IMR-90 (cell line): Measurements from ENCODE around the gene PTPRN2. TPM values are rescaled to one million over a fixed set of nuclear protein-coding genes. Genes with fewer than 3 reads are reported as not detected.

ENCODE experiments used
- ATAC-seq: fragments of 200-7000 bp; cut with Tn5 transposase; 2 replicates; pipeline ENCODE4 v1.9.1; 2020; ENCODE audit warnings: low read depth, mild to moderate bottlenecking, moderate library complexity
- BruUV-seq: library from RNA; stranded (reverse); fragments of 400-500 nt; replicated peaks from 2 replicates; lab custom pipeline; 2021; lab: Mats Ljungman, UMichigan
- CTCF ChIA-PET: fragments of 300-600 bp; formaldehyde crosslinking; extraction: SDS; loops from one replicate; lab custom pipeline; 2021; ENCODE audit warnings: antibody characterized with exemption; lab: Yijun Ruan, JAX
- POLR2A ChIA-PET: fragments of 300-600 bp; sonication (Branson Sonifier 250); formaldehyde crosslinking; loops from one replicate; lab custom pipeline; 2022; ENCODE audit warnings: antibody characterized with exemption; ENCODE audit not compliant: unreplicated experiment; lab: Charles Lee
- DNase-seq: peaks from one replicate; pipeline ENCODE4 v3.0.0; 2013
- H2AFZ ChIP-seq: replicated peaks from 2 replicates; pipeline ENCODE3; 2013; ENCODE audit warnings: low read length, mild to moderate bottlenecking; ENCODE audit not compliant: poor library complexity
- H2AK5ac ChIP-seq: 2 replicates; pipeline ENCODE4 v1.6.1; 2013; ENCODE audit warnings: low read depth, low read length, inconsistent platforms
- H2AK9ac ChIP-seq: replicated peaks from 2 replicates; pipeline ENCODE3; 2013; ENCODE audit warnings: mild to moderate bottlenecking, low read depth, low read length, moderate library complexity; ENCODE audit not compliant: poor library complexity
- H2BK120ac ChIP-seq: 2 replicates; pipeline ENCODE4 v1.6.1; 2013; ENCODE audit warnings: low read depth, low read length, inconsistent platforms
- H2BK15ac ChIP-seq: 3 replicates; pipeline ENCODE4 v1.6.1; 2013; ENCODE audit warnings: low read depth, low read length, inconsistent platforms
- H2BK20ac ChIP-seq: 2 replicates; pipeline ENCODE4 v1.6.1; 2013; ENCODE audit warnings: low read depth, mild to moderate bottlenecking, inconsistent platforms, low read length, moderate library complexity
- H2BK5ac ChIP-seq: 2 replicates; pipeline ENCODE4 v1.6.1; 2013; ENCODE audit warnings: mild to moderate bottlenecking, low read depth, low read length, inconsistent platforms; ENCODE audit not compliant: poor library complexity, severe bottlenecking
- H3K14ac ChIP-seq: replicated peaks from 2 replicates; pipeline ENCODE4 v1.6.1; 2013; ENCODE audit warnings: low read depth, low read length, inconsistent platforms
- H3K18ac ChIP-seq: 2 replicates; pipeline ENCODE4 v1.6.1; 2013; ENCODE audit warnings: low read depth, low read length, control low read depth
- H3K23ac ChIP-seq: 2 replicates; pipeline ENCODE4 v1.6.1; 2013; ENCODE audit warnings: low read depth, low read length, inconsistent platforms
- H3K27ac ChIP-seq: 2 replicates; pipeline ENCODE4 v1.5.1; 2013; ENCODE audit warnings: mild to moderate bottlenecking, control low read depth, low read length; ENCODE audit not compliant: insufficient read depth
- H3K27me3 ChIP-seq: 2 replicates; pipeline ENCODE4 v1.6.1; 2013; ENCODE audit warnings: low read length; ENCODE audit not compliant: control insufficient read depth, insufficient read depth
- H3K36me3 ChIP-seq: 2 replicates; pipeline ENCODE4 v1.6.1; 2013; ENCODE audit warnings: low read length, mixed read lengths; ENCODE audit not compliant: control insufficient read depth, insufficient read depth
- H3K4ac ChIP-seq: 2 replicates; pipeline ENCODE4 v1.6.1; 2013; ENCODE audit warnings: low read depth, low read length, inconsistent platforms
- H3K4me1 ChIP-seq: 2 replicates; pipeline ENCODE4 v1.6.1; 2013; ENCODE audit warnings: low read length, mixed read lengths; ENCODE audit not compliant: control insufficient read depth, insufficient read depth
- H3K4me2 ChIP-seq: 2 replicates; pipeline ENCODE4 v1.6.1; 2013; ENCODE audit warnings: low read depth, mild to moderate bottlenecking, control low read depth, low read length, moderate library complexity
- H3K4me3 ChIP-seq: 2 replicates; pipeline ENCODE4 v1.5.1; 2013; ENCODE audit warnings: low read depth, mild to moderate bottlenecking, control low read depth, low read length, moderate library complexity; ENCODE audit not compliant: insufficient read depth
- H3K56ac ChIP-seq: 2 replicates; pipeline ENCODE4 v1.6.1; 2013; ENCODE audit warnings: low read length, inconsistent platforms; ENCODE audit not compliant: insufficient read depth; ENCODE audit errors: extremely low read depth
- H3K79me1 ChIP-seq, 2 experiments: 2 replicates each; pipeline ENCODE4 v1.6.1; 2013; ENCODE audit warnings: low read length in 2 of 2, inconsistent platforms in 1 of 2, low read depth in 1 of 2
- H3K9ac ChIP-seq: 2 replicates; pipeline ENCODE4 v1.6.1; 2013; ENCODE audit warnings: low read depth, low read length, control low read depth
- H3K9me1 ChIP-seq: 2 replicates; pipeline ENCODE4 v1.6.1; 2013; ENCODE audit warnings: low read length, inconsistent platforms; ENCODE audit not compliant: insufficient read depth
- H3K9me3 ChIP-seq: 2 replicates; pipeline ENCODE4 v1.6.1; 2013; ENCODE audit warnings: low read length; ENCODE audit not compliant: control insufficient read depth, insufficient read depth
- H4K20me1 ChIP-seq: 2 replicates; pipeline ENCODE4 v1.6.1; 2013; ENCODE audit warnings: low read length, inconsistent platforms; ENCODE audit not compliant: insufficient read depth
- H4K5ac ChIP-seq: 2 replicates; pipeline ENCODE4 v1.6.1; 2013; ENCODE audit warnings: mild to moderate bottlenecking, low read depth, low read length, control low read depth
- H4K8ac ChIP-seq, 2 experiments: 2 replicates each; pipeline ENCODE4 v1.6.1; 2013; ENCODE audit warnings: low read depth in 2 of 2, low read length in 2 of 2, control low read depth in 1 of 2, inconsistent platforms in 1 of 2
- H4K91ac ChIP-seq: 2 replicates; pipeline ENCODE4 v1.6.1; 2013; ENCODE audit warnings: low read depth, low read length, inconsistent platforms; ENCODE audit not compliant: insufficient read depth
- CEBPB ChIP-seq: IDR thresholded peaks from 2 replicates; pipeline ENCODE4 v1.6.1; 2012; ENCODE audit warnings: low read depth, low read length, improper control_type of control experiment
- CHD1 ChIP-seq: IDR thresholded peaks from 2 replicates; pipeline ENCODE4 v1.6.1; 2012; ENCODE audit warnings: low read depth, low read length, improper control_type of control experiment
- CTCF ChIP-seq: conservative IDR thresholded peaks from 2 replicates; pipeline ENCODE4 v1.5.1; 2012; ENCODE audit warnings: mild to moderate bottlenecking, low read depth, low read length, improper control_type of control experiment
- MAFK ChIP-seq: IDR thresholded peaks from 2 replicates; pipeline ENCODE4 v1.6.1; 2012; ENCODE audit warnings: low read depth, low read length, improper control_type of control experiment
- MAZ ChIP-seq: IDR thresholded peaks from 2 replicates; pipeline ENCODE4 v1.6.1; 2012; ENCODE audit warnings: low read depth, mild to moderate bottlenecking, low read length, improper control_type of control experiment, moderate library complexity, borderline replicate concordance
- NFE2L2 ChIP-seq: fragments of 150-350 bp; IDR thresholded peaks from 2 replicates; pipeline ENCODE4 v1.6.1; 2016; ENCODE audit warnings: low read depth, mild to moderate bottlenecking, low read length
- RAD21 ChIP-seq: IDR thresholded peaks from 2 replicates; pipeline ENCODE4 v1.6.1; 2012; ENCODE audit warnings: low read length, improper control_type of control experiment
- RCOR1 ChIP-seq: IDR thresholded peaks from 2 replicates; pipeline ENCODE4 v1.6.1; 2012; ENCODE audit warnings: mild to moderate bottlenecking, low read length, improper control_type of control experiment; ENCODE audit not compliant: insufficient replicate concordance
- SMC3 ChIP-seq: fragments of 150-350 bp; IDR thresholded peaks from 2 replicates; pipeline ENCODE4 v1.6.1; 2016; ENCODE audit warnings: low read depth, mild to moderate bottlenecking, antibody characterized with exemption, low read length, moderate library complexity
- WGBS, 2 experiments: methylation state at CpG; one replicate each; pipeline versions ENCODE4 v1.1.5 to v1.1.7; 2013; ENCODE audit warnings: missing lambda C conversion rate in 2 of 2; ENCODE audit not compliant: insufficient read length in 1 of 2; ENCODE audit errors: extremely low coverage in 2 of 2; 5-methylcytosine and 5-hydroxymethylcytosine counted together
- dilution Hi-C: fragments of 300-500 bp; cut with HindIII; formaldehyde crosslinking; loops from one replicate; pipeline ENCODE4 v1.14.3; 2018; ENCODE audit warnings: low sequenced_read_pairs; ENCODE audit not compliant: unreplicated experiment
- in situ Hi-C: fragments of 300-500 bp; cut with MboI; formaldehyde crosslinking; loops from 3 replicates; pipeline ENCODE4 v1.14.3; 2019; ENCODE audit warnings: low sequenced_read_pairs, inconsistent platforms, mixed read lengths
- intact Hi-C: fragments of 100-400 bp; cut with micrococcal nuclease; formaldehyde crosslinking; loops from 2 replicates; pipeline ENCODE4 v1.10.0; 2022
- polyA plus RNA-seq, 3 experiments: library from polyadenylated mRNA; depleted of rRNA; stranded (reverse); fragments of >200 nt; gene quantifications; 2 replicates each; pipeline ENCODE4 v1.2.3, GENCODE V29; 2012; ENCODE audit warnings: low replicate concordance in 1 of 3
- total RNA-seq: library from RNA; depleted of rRNA; stranded (reverse); fragments of >200 nt; gene quantifications from 2 replicates; pipeline ENCODE4 v1.2.3, GENCODE V29; 2012

The PTPRN2 gene
- total and polyA plus RNA-seq, 2 of the 4 experiments (the other 2 are of a cell fraction), result 0.03 TPM; not detected in 1

DNA sequence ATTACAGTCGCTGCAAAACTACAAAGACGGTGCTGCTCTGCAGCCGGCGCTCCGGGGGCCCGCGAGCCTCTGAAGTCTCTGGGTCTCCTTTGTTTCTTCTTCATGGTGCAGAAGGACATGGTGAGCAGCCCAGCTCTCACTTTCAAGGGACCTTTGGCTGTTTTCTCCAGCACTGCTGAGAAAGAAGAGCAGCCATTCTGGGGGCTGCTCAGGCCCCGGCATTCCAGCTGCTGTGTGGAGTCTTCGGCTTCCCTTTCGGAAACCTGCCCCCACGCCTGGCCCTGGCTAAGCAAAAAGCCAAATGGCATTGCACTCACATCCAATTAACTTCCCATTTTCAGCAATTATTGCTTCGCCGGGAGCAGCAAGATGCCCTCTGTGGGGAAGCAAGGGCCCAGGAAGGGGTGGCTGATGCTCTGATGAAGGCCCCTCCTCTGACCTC is 555.7 kb downstream of the PTPRN2 start:
- ATAC-seq, result no peak
- Histone ChIP-seq H2AK9ac (no peak overlapping the region), H2AK5ac (no peak overlapping the region), H4K20me1 (no peaks in the 10 kb centered on the region), H3K79me1 (no peaks in the 10 kb centered on the region), H3K36me3 (no peaks in the 10 kb centered on the region), H4K8ac (no peak overlapping the region), H4K5ac (no peak overlapping the region), H2BK15ac (no peak overlapping the region), H2AFZ (no peak overlapping the region), H4K91ac (no peak overlapping the region), H3K9ac (no peak overlapping the region), H3K4me3 (no peak overlapping the region), H3K18ac (no peak overlapping the region), H3K23ac (no peak overlapping the region), H3K14ac (no peak overlapping the region), H3K56ac (no peak overlapping the region), H2BK120ac (no peak overlapping the region), H3K4ac (no peak overlapping the region), H3K27me3 (no peaks in the 10 kb centered on the region), H3K27ac (no peak overlapping the region), H3K9me1 (no peaks in the 10 kb centered on the region), H3K4me1 (no peaks in the 10 kb centered on the region), H3K9me3 (peaks cover 52% of the 10 kb centered on the region), H2BK20ac (no peak overlapping the region), H3K4me2 (no peak overlapping the region), H2BK5ac (no peak overlapping the region)
- dilution Hi-C loops, result no loop called here
- ChIA-PET CTCF (no interaction called here), POLR2A (no interaction called here)
- DNase-seq, result no peak
- WGBS, 2 experiments, result 11% methylated on average over 7 of the region's 13 CpGs; no CpG with 5 or more reads in 1 of the 2 experiments
- TF ChIP-seq MAFK (no peak), MAZ (no peak), SMC3 (no peak), CHD1 (no peak), NFE2L2 (no peak), CEBPB (no peak), RAD21 (no peak), RCOR1 (no peak), CTCF (no peak)
- in situ Hi-C loops, result no loop called here
- intact Hi-C loops, result no loop called here
- no TSS peak for BruUV-seq
